Activated CD4-positive, alpha-beta T cell treated with anti-CD3 and anti-CD28 coated beads for 36 hours (primary cell): Measurements from ENCODE around the gene MBOAT2. TPM values are rescaled to one million over a fixed set of nuclear protein-coding genes. Genes with fewer than 3 reads are reported as not detected.
"Not testable (repeated sequence)": the region's sequence is repeated elsewhere in the genome, so short reads cannot be mapped to it uniquely, and the experiment has no call there.

Experiments used
- ATAC-seq: fragments of 200-7000 bp; cut with Tn5 transposase; one replicate; pipeline ENCODE4 v1.10.0; 2021; ENCODE audit warnings: mild to moderate bottlenecking, moderate library complexity
- CTCF ChIA-PET: fragments of 350-600 bp; sonication (Branson Sonifier 250); formaldehyde crosslinking; loops from one replicate; lab custom pipeline; 2021; ENCODE audit warnings: antibody characterized with exemption; lab: Charles Lee
- POLR2A ChIA-PET: fragments of 350-600 bp; sonication (Branson Sonifier 250); formaldehyde crosslinking; loops from one replicate; lab custom pipeline; 2021; ENCODE audit warnings: antibody characterized with exemption, inconsistent platforms; lab: Charles Lee
- DNase-seq: peaks from one replicate; pipeline ENCODE4 v3.0.0-alpha.2; 2020
- H3K27ac Mint-ChIP-seq: one replicate; pipeline ENCODE4 v1.8.0; 2021; ENCODE audit warnings: mixed read lengths
- H3K27me3 Mint-ChIP-seq: one replicate; pipeline ENCODE4 v1.8.0; 2021; ENCODE audit warnings: mixed read lengths
- H3K36me3 Mint-ChIP-seq: one replicate; pipeline ENCODE4 v1.8.0; 2021; ENCODE audit warnings: low read depth, mixed read lengths
- H3K4me1 Mint-ChIP-seq: one replicate; pipeline ENCODE4 v1.8.0; 2021; ENCODE audit warnings: mixed read lengths
- H3K4me3 Mint-ChIP-seq: one replicate; pipeline ENCODE4 v1.8.0; 2021; ENCODE audit warnings: mild to moderate bottlenecking, moderate library complexity, mixed read lengths
- H3K9me3 Mint-ChIP-seq: one replicate; pipeline ENCODE4 v1.8.0; 2021; ENCODE audit warnings: low read depth, mixed read lengths
- intact Hi-C, 2 experiments: fragments of 100-400 bp; cut with DNase I in 1 of 2; cut with micrococcal nuclease in 1 of 2; formaldehyde crosslinking; loops; one replicate each; pipeline versions ENCODE4 v1.14.2 to v1.15.1; 2022 to 2024; cut with DNase I, micrococcal nuclease
- total RNA-seq, 2 experiments: library from RNA; stranded (reverse); gene quantifications; one replicate each; pipeline ENCODE4 v1.2.3, GENCODE V29; 2021

MBOAT2 gene
- total RNA-seq, 2 experiments from 2014 or later = 4.7 to 6.9 TPM

DNA sequence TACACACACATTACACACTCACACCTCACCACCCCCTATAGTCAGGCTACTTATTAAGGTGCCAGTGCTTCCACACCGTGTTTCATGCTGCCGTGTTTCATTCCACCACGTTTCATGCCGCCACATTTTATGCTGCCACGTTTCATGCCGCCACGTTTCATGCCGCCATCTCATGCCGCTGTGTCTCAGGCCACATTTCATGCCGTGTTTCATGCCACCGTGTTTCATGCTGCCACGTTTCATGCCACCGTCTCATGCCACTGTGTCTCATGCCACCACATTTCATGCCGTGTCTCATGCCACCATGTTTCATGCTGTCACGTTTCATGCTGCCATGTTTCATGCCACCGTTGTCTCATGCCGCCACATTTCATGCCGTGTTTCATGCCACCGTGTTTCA is 65.1 kb downstream of the MBOAT2 start:
- Mint-ChIP-seq H3K36me3 (no peaks in the 10 kb centered on the region), H3K27ac (no peak overlapping the region), H3K4me1 (no peaks in the 10 kb centered on the region), H3K27me3 (no peaks in the 10 kb centered on the region), H3K9me3 (no peaks in the 10 kb centered on the region), H3K4me3 (no peak overlapping the region)
- POLR2A ChIA-PET = no interaction called here
- DNase-seq (no peak), ATAC-seq (no peak)
- intact Hi-C loops = no loop called here
- CTCF ChIA-PET = interaction anchor here (0.6 kb wide), 1 partner anchor 455 kb away, joined by 4 read pairs; no protein-coding TSS in a partner anchor

DNA sequence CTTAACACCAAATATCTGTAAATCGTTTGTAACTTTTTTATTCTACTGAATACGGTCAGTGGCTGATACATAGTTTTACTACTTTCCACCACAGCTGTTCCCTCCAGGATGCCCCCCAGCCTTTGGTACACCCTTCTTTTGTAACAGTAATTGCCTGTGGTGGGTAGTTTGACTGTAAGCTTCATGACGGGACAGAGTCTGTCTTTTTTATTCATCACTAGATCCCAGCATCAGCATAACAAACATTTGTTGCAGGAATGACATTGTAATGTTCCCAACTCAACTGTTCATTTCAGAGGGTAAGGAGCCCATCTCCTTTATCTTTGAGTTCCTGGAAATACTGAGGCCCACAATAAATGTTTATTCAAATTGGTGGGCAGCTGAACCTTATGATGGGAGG is 67.5 kb downstream of the MBOAT2 start:
- CTCF ChIA-PET = interaction anchor here (0.8 kb wide), 2 partner anchors 11 to 1048 kb away, joined by 3 to 4 read pairs; no protein-coding TSS in a partner anchor
- ATAC-seq = no peak
- Mint-ChIP-seq H3K36me3 (no peaks in the 10 kb centered on the region), H3K4me3 (no peak overlapping the region), H3K27me3 (no peaks in the 10 kb centered on the region), H3K4me1 (no peaks in the 10 kb centered on the region), H3K27ac (no peak overlapping the region), H3K9me3 (no peaks in the 10 kb centered on the region)
- DNase-seq = no peak
- POLR2A ChIA-PET = no interaction called here
- intact Hi-C loops = no loop called here

DNA sequence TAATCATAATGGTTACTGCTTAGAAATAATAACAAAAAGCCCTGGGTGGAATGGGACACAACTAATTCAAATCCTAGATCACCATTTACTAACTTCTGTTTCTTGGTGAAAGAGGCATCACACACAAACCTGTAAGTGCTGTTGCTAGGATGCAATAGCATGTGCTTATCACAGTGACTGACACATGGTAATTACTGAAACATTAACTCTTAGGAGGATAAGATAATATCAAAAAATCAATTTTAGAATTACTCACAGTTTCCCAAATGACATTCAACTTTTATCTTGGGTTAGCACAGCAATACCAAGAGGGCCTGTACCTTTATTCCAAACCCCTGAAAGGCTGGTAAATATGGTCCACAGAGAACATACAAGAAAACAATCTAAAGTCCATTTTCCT is 69.1 kb downstream of the MBOAT2 start:
- intact Hi-C loops = no loop called here
- DNase-seq (no peak), ATAC-seq (no peak)
- no peak overlapping the region for H3K27ac Mint-ChIP-seq
- no peaks in the 10 kb centered on the region for H3K9me3 Mint-ChIP-seq
- H3K27me3 Mint-ChIP-seq = no peaks in the 10 kb centered on the region
- no peaks in the 10 kb centered on the region for H3K36me3 Mint-ChIP-seq
- CTCF ChIA-PET = no interaction called here
- no peak overlapping the region for H3K4me3 Mint-ChIP-seq
- no peaks in the 10 kb centered on the region for H3K4me1 Mint-ChIP-seq
- POLR2A ChIA-PET = no interaction called here

DNA sequence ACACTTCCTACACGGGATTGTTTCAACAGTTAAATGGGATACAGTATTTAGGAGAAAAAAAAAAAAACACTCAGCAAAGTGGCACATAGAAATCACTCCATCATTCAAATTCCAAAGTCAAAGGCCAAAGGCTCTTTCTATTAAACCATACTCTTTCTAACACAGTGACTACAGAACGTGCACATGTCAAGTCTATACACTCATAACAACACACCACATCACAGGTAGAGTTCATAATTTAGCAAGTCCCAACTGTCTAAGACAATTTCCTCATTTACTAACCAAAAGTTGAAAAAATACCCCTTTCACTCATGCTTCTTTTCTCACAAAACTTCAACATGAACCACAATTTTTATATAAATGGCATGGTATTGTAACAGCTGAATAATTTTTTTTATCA is 70.8 kb downstream of the MBOAT2 start:
- no peaks in the 10 kb centered on the region for H3K27me3 Mint-ChIP-seq
- ChIA-PET POLR2A (no interaction called here), CTCF (no interaction called here)
- H3K4me3 Mint-ChIP-seq = no peak overlapping the region
- intact Hi-C loops = no loop called here
- DNase-seq (no peak), ATAC-seq (no peak)
- no peaks in the 10 kb centered on the region for H3K4me1 Mint-ChIP-seq
- H3K36me3 Mint-ChIP-seq = no peaks in the 10 kb centered on the region
- no peak overlapping the region for H3K27ac Mint-ChIP-seq
- no peaks in the 10 kb centered on the region for H3K9me3 Mint-ChIP-seq

DNA sequence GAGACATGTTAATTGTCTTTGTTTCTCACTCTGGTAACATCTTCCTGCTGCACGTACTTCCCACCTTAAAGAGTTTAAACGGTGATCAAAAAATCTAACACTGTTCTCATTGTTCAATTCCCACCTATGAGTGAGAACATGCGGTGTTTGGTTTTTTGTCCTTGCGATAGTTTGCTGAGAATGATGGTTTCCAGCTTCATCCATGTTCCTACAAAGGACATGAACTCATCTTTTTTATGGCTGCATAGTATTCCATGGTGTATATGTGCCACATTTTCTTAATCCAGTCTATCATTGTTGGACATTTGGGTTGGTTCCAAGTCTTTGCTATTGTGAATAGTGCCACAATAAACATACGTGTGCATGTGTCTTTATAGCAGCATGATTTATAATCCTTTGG is 73.3 kb downstream of the MBOAT2 start:
- H3K4me3 Mint-ChIP-seq, ATAC-seq, POLR2A ChIA-PET, H3K36me3 Mint-ChIP-seq, H3K27ac Mint-ChIP-seq, H3K27me3 Mint-ChIP-seq, H3K9me3 Mint-ChIP-seq, CTCF ChIA-PET, DNase-seq, H3K4me1 Mint-ChIP-seq, intact Hi-C loops: not testable (repeated sequence)

DNA sequence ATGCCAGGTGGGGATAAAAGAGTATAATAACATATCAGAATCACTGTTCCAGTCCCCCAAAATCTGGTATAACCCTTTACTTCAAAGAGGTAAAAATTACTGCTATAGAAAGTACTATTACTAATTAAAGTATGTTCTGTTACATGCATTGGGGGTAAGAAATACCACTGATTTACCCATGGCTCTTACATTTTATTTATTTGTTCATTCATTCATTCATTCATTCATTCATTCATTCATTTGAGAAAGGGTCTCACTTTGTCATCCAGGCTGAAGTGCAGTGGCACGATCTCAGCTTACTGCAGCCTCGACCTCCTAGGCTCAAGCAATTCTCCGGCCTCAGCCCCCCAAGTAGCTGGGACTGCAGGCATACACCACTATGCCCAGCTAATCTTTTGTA is 74.4 kb downstream of the MBOAT2 start:
- no peak for DNase-seq
- no peak for ATAC-seq
- intact Hi-C loops = no loop called here
- H3K27ac Mint-ChIP-seq = no peak overlapping the region
- CTCF ChIA-PET = no interaction called here
- H3K27me3 Mint-ChIP-seq = no peaks in the 10 kb centered on the region
- H3K36me3 Mint-ChIP-seq = no peaks in the 10 kb centered on the region
- no peaks in the 10 kb centered on the region for H3K9me3 Mint-ChIP-seq
- POLR2A ChIA-PET = no interaction called here
- H3K4me1 Mint-ChIP-seq = no peaks in the 10 kb centered on the region
- H3K4me3 Mint-ChIP-seq = no peak overlapping the region

DNA sequence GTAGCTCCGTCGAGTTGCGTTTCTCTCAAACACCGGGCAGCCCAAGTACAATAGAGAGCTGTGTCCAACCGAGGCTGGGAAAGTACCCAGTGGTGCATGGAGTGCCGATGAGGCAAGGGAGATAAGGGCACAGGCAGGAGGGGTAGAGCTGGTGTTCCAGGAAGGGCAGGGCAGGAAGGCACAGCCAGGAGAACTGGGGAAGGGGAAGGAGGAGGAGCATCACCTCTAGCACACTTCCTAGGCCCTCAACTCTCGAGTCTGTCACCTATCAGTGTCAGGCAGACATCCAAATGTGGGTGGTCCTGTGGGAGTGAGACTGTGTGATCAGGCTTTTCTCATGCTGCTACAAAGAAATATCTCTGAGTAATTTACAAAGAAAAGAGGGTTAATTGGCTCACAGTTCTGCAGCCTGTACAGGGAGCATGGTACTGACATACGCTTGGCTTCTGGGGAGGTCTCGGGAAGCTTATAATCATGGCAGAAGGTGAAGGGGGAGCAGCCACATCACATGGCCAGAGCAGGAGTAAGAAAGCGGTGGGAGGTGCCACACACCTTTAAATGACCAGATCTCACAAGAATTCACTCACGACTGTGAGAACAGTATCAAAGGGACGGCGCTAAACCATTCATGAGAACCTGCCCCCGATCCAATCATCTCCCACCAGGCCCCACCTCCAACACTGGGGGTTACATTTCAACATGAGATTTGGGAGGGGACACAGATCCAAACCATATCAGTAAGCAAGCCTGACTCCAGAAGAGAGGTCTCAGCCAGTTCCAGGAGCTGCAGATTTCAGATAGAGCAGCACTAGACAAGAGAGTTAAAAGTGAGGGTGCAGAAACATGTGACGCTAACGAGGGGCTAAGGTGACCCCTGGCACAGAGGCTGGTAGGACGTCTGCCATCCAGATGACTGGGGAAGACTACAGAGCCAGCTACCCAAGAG is 75.7 kb downstream of the MBOAT2 start:
- intact Hi-C loops = no loop called here
- H3K27ac Mint-ChIP-seq = no peak overlapping the region
- DNase-seq = no peak
- no peaks in the 10 kb centered on the region for H3K27me3 Mint-ChIP-seq
- no peak overlapping the region for H3K4me3 Mint-ChIP-seq
- H3K4me1 Mint-ChIP-seq = no peaks in the 10 kb centered on the region
- no peaks in the 10 kb centered on the region for H3K36me3 Mint-ChIP-seq
- ATAC-seq = no peak
- ChIA-PET CTCF (interaction anchor here (0.7 to 0.8 kb wide), 2 partner anchors 20 to 84 kb away, joined by 3 to 4 read pairs; no protein-coding TSS in a partner anchor), POLR2A (no interaction called here)
- H3K9me3 Mint-ChIP-seq = no peaks in the 10 kb centered on the region

DNA sequence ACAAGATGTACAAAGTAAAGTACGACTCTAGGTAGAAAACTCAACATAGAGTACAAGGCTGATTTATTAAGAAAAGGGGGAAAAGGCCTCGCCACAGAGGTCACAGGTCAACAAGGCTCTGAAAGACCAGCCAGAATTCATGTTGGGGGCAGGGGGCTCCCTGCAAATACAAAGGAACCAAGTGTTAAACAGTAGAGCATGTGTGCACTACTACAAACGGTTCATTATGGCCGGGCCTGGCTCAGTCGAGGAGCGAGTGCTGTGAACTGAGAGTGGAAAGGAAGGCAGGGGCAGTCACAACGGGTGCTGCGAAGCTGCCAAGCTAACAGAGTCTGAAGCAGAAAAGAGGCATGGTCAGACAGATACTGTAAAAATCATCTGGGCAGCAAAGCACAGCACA is 77.1 kb downstream of the MBOAT2 start:
- H3K36me3 Mint-ChIP-seq = no peaks in the 10 kb centered on the region
- DNase-seq = no peak
- H3K27me3 Mint-ChIP-seq = no peaks in the 10 kb centered on the region
- intact Hi-C loops = no loop called here
- no peaks in the 10 kb centered on the region for H3K4me1 Mint-ChIP-seq
- ATAC-seq = no peak
- H3K9me3 Mint-ChIP-seq = no peaks in the 10 kb centered on the region
- CTCF ChIA-PET = interaction anchor here (0.8 kb wide), 1 partner anchor 19 kb away, joined by 4 read pairs; no protein-coding TSS in a partner anchor
- no peak overlapping the region for H3K4me3 Mint-ChIP-seq
- H3K27ac Mint-ChIP-seq = no peak overlapping the region
- POLR2A ChIA-PET = no interaction called here

DNA sequence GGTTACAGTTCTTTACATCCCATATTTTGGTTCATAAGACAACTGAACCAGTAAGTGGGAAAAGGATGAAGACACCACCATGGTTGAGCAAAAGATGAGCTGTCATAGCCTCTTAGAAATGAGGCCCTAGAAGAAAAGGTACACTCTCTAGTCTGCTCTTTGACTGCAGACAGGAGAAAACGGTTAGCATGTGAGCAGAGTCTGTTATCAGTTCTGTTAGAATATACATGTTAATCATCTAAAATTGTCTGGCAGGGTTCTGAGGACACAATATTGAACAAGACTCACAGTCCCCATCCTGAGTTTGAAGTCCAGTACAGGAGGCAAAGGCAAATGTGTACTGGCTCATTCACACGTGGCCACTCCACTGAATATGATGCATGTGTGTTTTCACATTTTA is 78.1 kb downstream of the MBOAT2 start:
- H3K36me3 Mint-ChIP-seq = no peaks in the 10 kb centered on the region
- H3K27me3 Mint-ChIP-seq = no peaks in the 10 kb centered on the region
- H3K4me3 Mint-ChIP-seq = no peak overlapping the region
- CTCF ChIA-PET = interaction anchor here (0.5 to 1.1 kb wide), 3 partner anchors 11 to 1933 kb away, joined by 3 to 4 read pairs (median 3); no protein-coding TSS in a partner anchor
- H3K27ac Mint-ChIP-seq = no peak overlapping the region
- H3K4me1 Mint-ChIP-seq = no peaks in the 10 kb centered on the region
- POLR2A ChIA-PET = no interaction called here
- DNase-seq = no peak
- no peak for ATAC-seq
- intact Hi-C loops = no loop called here
- H3K9me3 Mint-ChIP-seq = no peaks in the 10 kb centered on the region

DNA sequence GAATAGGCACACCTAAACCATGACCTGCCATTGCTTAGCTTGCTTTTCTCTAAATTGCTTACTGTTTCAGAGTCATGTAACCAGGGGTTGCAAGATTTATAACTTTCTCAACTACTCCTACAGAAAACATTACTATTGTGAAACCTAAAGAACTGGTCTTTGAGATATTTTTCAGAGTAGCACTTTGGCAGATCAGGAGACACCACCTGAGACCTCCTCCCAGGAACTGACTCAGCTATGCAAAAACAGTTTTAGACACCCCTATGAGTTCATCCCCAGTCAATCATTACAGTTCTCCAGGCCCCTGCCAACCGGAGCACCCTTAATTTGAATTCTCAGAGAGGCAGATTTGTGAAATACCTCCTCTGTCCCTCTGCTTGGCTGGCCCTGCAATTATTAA is 80.3 kb downstream of the MBOAT2 start:
- CTCF ChIA-PET = no interaction called here
- Mint-ChIP-seq H3K4me1 (no peaks in the 10 kb centered on the region), H3K36me3 (no peaks in the 10 kb centered on the region), H3K27ac (no peak overlapping the region), H3K27me3 (no peaks in the 10 kb centered on the region), H3K9me3 (no peaks in the 10 kb centered on the region), H3K4me3 (no peak overlapping the region)
- ATAC-seq (no peak), DNase-seq (no peak)
- POLR2A ChIA-PET = no interaction called here
- intact Hi-C loops = no loop called here

DNA sequence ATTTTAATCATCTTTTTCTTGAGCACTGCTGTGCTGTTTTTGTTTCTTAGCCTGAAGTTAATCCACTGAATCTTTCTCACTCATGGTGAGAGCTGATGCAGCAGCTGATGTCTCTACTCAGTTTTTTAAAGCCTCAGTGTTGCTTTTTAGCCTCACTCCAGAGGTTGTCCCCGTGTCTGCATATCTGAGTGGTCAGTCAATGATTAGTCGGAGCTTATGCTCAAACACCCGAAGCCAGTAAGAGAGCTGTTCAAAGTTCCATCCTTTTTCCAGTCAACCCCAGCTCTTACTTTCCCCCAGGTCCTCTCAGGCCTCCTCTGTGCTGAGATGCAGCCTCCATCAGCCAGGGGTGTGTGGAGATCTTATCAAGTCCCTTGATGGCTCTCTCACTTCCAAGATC is 81.1 kb downstream of the MBOAT2 start:
- Mint-ChIP-seq H3K9me3 (no peaks in the 10 kb centered on the region), H3K36me3 (no peaks in the 10 kb centered on the region), H3K27ac (no peak overlapping the region), H3K27me3 (no peaks in the 10 kb centered on the region), H3K4me1 (no peaks in the 10 kb centered on the region), H3K4me3 (no peak overlapping the region)
- intact Hi-C loops = no loop called here
- ChIA-PET CTCF (interaction anchor here (1.0 kb wide), 1 partner anchor 220 kb away, joined by 3 read pairs; no protein-coding TSS in a partner anchor), POLR2A (no interaction called here)
- DNase-seq = no peak
- ATAC-seq = no peak

DNA sequence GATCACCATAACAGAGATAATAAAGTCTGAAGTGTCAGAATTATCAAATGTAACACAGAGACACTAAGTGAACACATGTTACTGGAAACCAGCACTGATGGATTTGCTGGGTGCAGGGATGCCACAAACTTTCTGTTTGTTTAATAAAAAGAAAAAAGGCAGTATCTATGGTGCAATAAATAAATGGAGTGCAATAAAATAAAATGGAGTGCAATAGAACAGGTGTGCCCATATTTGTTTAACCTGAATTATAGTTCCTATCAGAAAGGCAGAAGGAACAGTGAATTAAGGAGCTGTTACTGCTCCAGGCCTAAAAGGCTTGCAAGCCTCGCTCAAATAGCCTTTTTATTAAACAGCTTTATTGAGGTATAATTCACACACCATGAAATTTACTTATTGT is 85.1 kb downstream of the MBOAT2 start:
- no peak overlapping the region for H3K4me3 Mint-ChIP-seq
- POLR2A ChIA-PET = no interaction called here
- intact Hi-C loops = no loop called here
- ATAC-seq = no peak
- H3K4me1 Mint-ChIP-seq = no peaks in the 10 kb centered on the region
- H3K9me3 Mint-ChIP-seq = no peaks in the 10 kb centered on the region
- no peak for DNase-seq
- CTCF ChIA-PET = no interaction called here
- H3K36me3 Mint-ChIP-seq = no peaks in the 10 kb centered on the region
- H3K27ac Mint-ChIP-seq = no peak overlapping the region
- H3K27me3 Mint-ChIP-seq = peaks cover 2% of the 10 kb centered on the region
